ENCODE measurements around the gene FALEC. TPM values are rescaled to one million over a fixed set of nuclear protein-coding genes. Genes with fewer than 3 reads are reported as not detected.

Gene FALEC
- total RNA-seq, 3 donors from 2014 or later, result 2.2 TPM; not detected in 2

- H3K9me3 ChIP-seq, result no peaks in the 10 kb centered on the region
- no peak for DNase-seq (ENCODE audit: low spot score in 2 of 2)
- no peak overlapping the region for H3K27ac ChIP-seq
- no peaks in the 10 kb centered on the region for H3K4me1 ChIP-seq
- no peak for TF ChIP-seq POLR2AphosphoS5 (IDR thresholded peaks at IDR 0.05)
- TF ChIP-seq CTCF (IDR thresholded peaks at IDR 0.05), result no peak
- no peaks in the 10 kb centered on the region for H3K27me3 ChIP-seq
- intact Hi-C loops (cut with DNase I; ENCODE audit: low total_unique reads), result no loop called here
- no peak overlapping the region for H3K4me3 ChIP-seq
- H3K36me3 ChIP-seq, result no peaks in the 10 kb centered on the region
These were observed 12.6 kb downstream of the FALEC start for GRCh38 chr1:150528196-150528595.

- no peak overlapping the region for H3K27ac ChIP-seq
- H3K9me3 ChIP-seq, result no peaks in the 10 kb centered on the region
- no peaks in the 10 kb centered on the region for H3K27me3 ChIP-seq
- intact Hi-C loops (cut with DNase I; ENCODE audit: low total_unique reads), result no loop called here
- no peaks in the 10 kb centered on the region for H3K36me3 ChIP-seq
- DNase-seq (ENCODE audit: low spot score in 2 of 2), result no peak
- no peak overlapping the region for H3K4me3 ChIP-seq
- no peaks in the 10 kb centered on the region for H3K4me1 ChIP-seq
- TF ChIP-seq CTCF (IDR thresholded peaks at IDR 0.05) (no peak), POLR2AphosphoS5 (IDR thresholded peaks at IDR 0.05) (no peak), POLR2A (IDR thresholded peaks at IDR 0.05) (no peak)
These were observed 13.5 kb downstream of the FALEC start for GRCh38 chr1:150529017-150529416.

- no peak for DNase-seq (ENCODE audit: low spot score in 2 of 2)
- intact Hi-C loops (cut with DNase I; ENCODE audit: low total_unique reads), result no loop called here
- TF ChIP-seq POLR2A (IDR thresholded peaks at IDR 0.05), result no peak
- TF ChIP-seq POLR2AphosphoS5 (IDR thresholded peaks at IDR 0.05), result no peak
- no peak for TF ChIP-seq CTCF (IDR thresholded peaks at IDR 0.05)
- Histone ChIP-seq H3K27me3 (no peaks in the 10 kb centered on the region), H3K4me3 (no peak overlapping the region), H3K4me1 (no peaks in the 10 kb centered on the region), H3K36me3 (no peaks in the 10 kb centered on the region), H3K9me3 (no peaks in the 10 kb centered on the region), H3K27ac (no peak overlapping the region)
These were observed 15.1 kb downstream of the FALEC start for GRCh38 chr1:150530491-150531159.

DNA sequence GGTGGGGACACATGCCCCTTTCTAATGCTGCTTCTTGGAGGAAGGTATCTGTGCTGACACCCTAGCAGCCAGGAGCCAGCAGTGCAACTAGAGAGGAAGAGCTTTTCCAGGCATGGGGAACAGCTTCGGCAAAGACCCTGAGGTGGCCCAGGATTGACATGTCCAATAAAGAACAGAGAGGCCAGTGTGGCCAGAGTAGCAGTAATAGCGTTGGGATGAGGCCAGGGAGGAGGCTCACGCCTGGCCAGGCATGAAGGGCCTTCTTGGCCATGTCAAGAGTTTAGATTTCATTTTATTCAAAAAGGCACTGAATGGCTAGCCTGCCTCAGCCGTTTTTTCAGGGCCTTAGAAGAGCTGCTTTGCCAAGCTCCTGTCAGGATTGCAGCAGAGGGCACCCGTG is 17.3 kb downstream of the FALEC start:
- no peaks in the 10 kb centered on the region for H3K4me1 ChIP-seq
- peak overlapping the region; percentile 81 to 82 for H3K27ac ChIP-seq
- H3K36me3 ChIP-seq, result no peaks in the 10 kb centered on the region
- intact Hi-C loops (cut with DNase I; ENCODE audit: low total_unique reads), result no loop called here
- no peak for TF ChIP-seq POLR2A (IDR thresholded peaks at IDR 0.05)
- no peak for DNase-seq (ENCODE audit: low spot score in 2 of 2)
- no peaks in the 10 kb centered on the region for H3K27me3 ChIP-seq
- H3K9me3 ChIP-seq, result no peaks in the 10 kb centered on the region
- H3K4me3 ChIP-seq, result no peak overlapping the region

DNA sequence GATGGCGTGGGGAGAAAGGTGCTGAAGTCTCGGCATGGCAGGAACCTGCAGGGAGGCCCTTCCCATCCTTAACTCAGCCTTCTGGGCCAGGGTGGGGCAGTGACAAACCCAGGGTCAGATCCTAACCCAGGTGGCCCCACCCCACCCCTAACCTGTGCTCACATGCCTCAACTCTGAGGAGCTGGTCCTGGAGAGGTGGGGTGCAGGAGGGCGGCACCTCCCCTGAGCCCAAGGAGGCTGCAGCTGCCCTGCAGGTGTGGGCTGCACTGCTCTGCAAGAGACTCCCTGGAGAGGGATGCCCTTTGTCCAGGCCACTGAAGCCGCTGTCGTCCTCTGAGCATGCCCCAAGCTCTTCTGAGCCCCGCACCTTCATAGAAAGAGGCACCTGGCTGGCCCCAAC is 18.4 kb downstream of the FALEC start:
- peak overlapping the region; percentile 36 to 62 for H3K27ac ChIP-seq
- no peak overlapping the region for H3K4me3 ChIP-seq
- DNase-seq (ENCODE audit: low spot score in 2 of 2), result no peak
- H3K4me1 ChIP-seq, result no peaks in the 10 kb centered on the region
- H3K36me3 ChIP-seq, result no peaks in the 10 kb centered on the region
- TF ChIP-seq POLR2A (IDR thresholded peaks at IDR 0.05), result no peak
- TF ChIP-seq POLR2AphosphoS5 (IDR thresholded peaks at IDR 0.05), result no peak
- no peak for TF ChIP-seq CTCF (IDR thresholded peaks at IDR 0.05)
- H3K9me3 ChIP-seq, result no peaks in the 10 kb centered on the region
- intact Hi-C loops (cut with DNase I; ENCODE audit: low total_unique reads), result no loop called here
- H3K27me3 ChIP-seq, result no peaks in the 10 kb centered on the region
